Liver (tissue), 9 donors: ENCODE results near the gene TMEM63B. TPM values are rescaled to one million over a fixed set of nuclear protein-coding genes. Genes with fewer than 3 reads are reported as not detected.

Experiments
- DNase-seq: peaks from one replicate; pipeline ENCODE4 v3.0.0-alpha.2; 2017; ENCODE audit warnings: low spot score
- H3K27ac ChIP-seq, 2 donors: one replicate each; pipeline ENCODE4 v1.7.0; 2013; ENCODE audit warnings: inconsistent platforms in 2 of 2, low read length in 2 of 2, control low read depth in 1 of 2, low read depth in 1 of 2, mild to moderate bottlenecking in 1 of 2
- H3K27me3 ChIP-seq, 4 donors: one replicate each; pipeline versions ENCODE4 v1.6.1 to v1.7.0; 2013; ENCODE audit warnings: low read length in 3 of 4, inconsistent platforms in 1 of 4, mild to moderate bottlenecking in 1 of 4, moderate library complexity in 1 of 4; ENCODE audit not compliant: control insufficient read depth in 4 of 4, insufficient read depth in 4 of 4
- H3K36me3 ChIP-seq, 4 donors: one replicate each; pipeline versions ENCODE4 v1.6.1 to v1.7.0; 2013; ENCODE audit warnings: low read length in 3 of 4, mild to moderate bottlenecking in 3 of 4, low read depth in 1 of 4, moderate library complexity in 1 of 4; ENCODE audit not compliant: control insufficient read depth in 4 of 4, insufficient read depth in 3 of 4
- H3K4me1 ChIP-seq, 4 donors: one replicate each; pipeline versions ENCODE4 v1.6.1 to v1.7.0; 2013; ENCODE audit warnings: low read length in 3 of 4, mild to moderate bottlenecking in 3 of 4, moderate library complexity in 1 of 4; ENCODE audit not compliant: control insufficient read depth in 4 of 4, insufficient read depth in 4 of 4
- H3K4me3 ChIP-seq, 3 donors: one replicate each; pipeline versions ENCODE4 v1.6.1 to v1.7.0; 2013; ENCODE audit warnings: low read length in 3 of 3, control low read depth in 1 of 3, low read depth in 1 of 3, mild to moderate bottlenecking in 1 of 3
- H3K9ac ChIP-seq, 2 donors: one replicate each; pipeline ENCODE4 v1.7.0; 2013; ENCODE audit warnings: low read length in 2 of 2, mild to moderate bottlenecking in 2 of 2, moderate library complexity in 2 of 2, control low read depth in 1 of 2, low read depth in 1 of 2
- H3K9me3 ChIP-seq, 4 donors: one replicate each; pipeline versions ENCODE4 v1.6.1 to v1.7.0; 2013; ENCODE audit warnings: low read length in 3 of 4; ENCODE audit not compliant: control insufficient read depth in 4 of 4
- EGR1 ChIP-seq, 2 donors: IDR thresholded peaks; 2 replicates each; pipeline ENCODE4 v1.6.1; 2016 to 2018; ENCODE audit warnings: antibody characterized with exemption in 2 of 2, low read depth in 2 of 2
- FOXA1 ChIP-seq: IDR thresholded peaks from 2 replicates; pipeline ENCODE4 v1.6.1; 2016; ENCODE audit warnings: antibody characterized with exemption
- FOXA2 ChIP-seq: IDR thresholded peaks from 2 replicates; pipeline ENCODE4 v1.6.1; 2016; ENCODE audit warnings: antibody characterized with exemption
- GABPA ChIP-seq, 2 donors: IDR thresholded peaks in 1 of 2; conservative IDR thresholded peaks in 1 of 2; 2 replicates each; pipeline ENCODE4 v1.6.1; 2016; ENCODE audit warnings: antibody characterized with exemption in 2 of 2, mild to moderate bottlenecking in 1 of 2, moderate library complexity in 1 of 2
- HNF4A ChIP-seq, 2 donors: conservative IDR thresholded peaks; 2 replicates each; pipeline ENCODE4 v1.6.1; 2016; ENCODE audit warnings: antibody characterized with exemption in 2 of 2, mild to moderate bottlenecking in 2 of 2
- HNF4G ChIP-seq: IDR thresholded peaks from 2 replicates; pipeline ENCODE4 v1.6.1; 2016; ENCODE audit warnings: antibody characterized with exemption
- JUND ChIP-seq, 2 donors: IDR thresholded peaks; 2 replicates each; pipeline ENCODE4 v1.6.1; 2016; ENCODE audit warnings: antibody characterized with exemption in 2 of 2
- NR2F2 ChIP-seq: IDR thresholded peaks from 2 replicates; pipeline ENCODE4 v1.6.1; 2016; ENCODE audit warnings: antibody characterized with exemption
- SP1 ChIP-seq: IDR thresholded peaks from 2 replicates; pipeline ENCODE4 v1.6.1; 2018; ENCODE audit warnings: antibody characterized with exemption, mild to moderate bottlenecking
- TAF1 ChIP-seq: conservative IDR thresholded peaks from 2 replicates; pipeline ENCODE4 v1.6.1; 2016; ENCODE audit warnings: antibody characterized with exemption, mild to moderate bottlenecking
- YY1 ChIP-seq: IDR thresholded peaks from 2 replicates; pipeline ENCODE4 v1.6.1; 2016; ENCODE audit warnings: antibody characterized with exemption, mild to moderate bottlenecking
- WGBS: extraction: QIAGEN DNeasy Blood & Tissue Kit; methylation state at CpG from one replicate; pipeline ENCODE4 v1.1.7; 2013; 5-methylcytosine and 5-hydroxymethylcytosine counted together
- polyA plus RNA-seq, 2 donors: library from polyadenylated mRNA; stranded (reverse) in 1 of 2; unstranded in 1 of 2; fragments of 200-250 nt in 1 of 2; fragments of >200 nt in 1 of 2; fragmentation: Nextera tagmentation in 1 of 2; extraction: Ambion mirVana in 1 of 2; gene quantifications; one replicate each; pipeline versions ENCODE4 v1.2.1 to v1.2.3, GENCODE V29; 2013 to 2015
- total RNA-seq, 2 donors: library from RNA; depleted of rRNA; stranded (reverse); fragments of >200 nt; gene quantifications; one replicate each; pipeline ENCODE4 v1.2.3, GENCODE V29; 2014
- TF ChIP-seq, protein P1 (sequence below): IDR thresholded peaks from 2 replicates; pipeline ENCODE4 v1.6.1; 2016; ENCODE audit warnings: antibody characterized with exemption
- TF ChIP-seq, protein P2 (sequence below): IDR thresholded peaks from 2 replicates; pipeline ENCODE4 v1.6.1; 2016; ENCODE audit warnings: antibody characterized with exemption
- TF ChIP-seq, protein P3 (sequence below): fragments of 150-350 bp; IDR thresholded peaks from 2 replicates; pipeline ENCODE4 v1.5.1; 2017; ENCODE audit warnings: improper control_type of control experiment, low read depth, low read length; ENCODE audit not compliant: missing input control
- TF ChIP-seq, protein P4 (sequence below): IDR thresholded peaks from 2 replicates; pipeline ENCODE4 v1.6.1; 2016; ENCODE audit warnings: antibody characterized with exemption, mild to moderate bottlenecking
- TF ChIP-seq, protein P5 (sequence below): IDR thresholded peaks from 2 replicates; pipeline ENCODE4 v1.6.1; 2016; ENCODE audit warnings: antibody characterized with exemption
- donor health status: healthy.
- donor health status: healthy.
- donor health status: healthy.
- donor health status: healthy.
- donor health status: healthy.

TMEM63B gene
- total and polyA plus RNA-seq, 4 donors, result 9.6 to 64.9 (median 37.6) TPM

DNA sequence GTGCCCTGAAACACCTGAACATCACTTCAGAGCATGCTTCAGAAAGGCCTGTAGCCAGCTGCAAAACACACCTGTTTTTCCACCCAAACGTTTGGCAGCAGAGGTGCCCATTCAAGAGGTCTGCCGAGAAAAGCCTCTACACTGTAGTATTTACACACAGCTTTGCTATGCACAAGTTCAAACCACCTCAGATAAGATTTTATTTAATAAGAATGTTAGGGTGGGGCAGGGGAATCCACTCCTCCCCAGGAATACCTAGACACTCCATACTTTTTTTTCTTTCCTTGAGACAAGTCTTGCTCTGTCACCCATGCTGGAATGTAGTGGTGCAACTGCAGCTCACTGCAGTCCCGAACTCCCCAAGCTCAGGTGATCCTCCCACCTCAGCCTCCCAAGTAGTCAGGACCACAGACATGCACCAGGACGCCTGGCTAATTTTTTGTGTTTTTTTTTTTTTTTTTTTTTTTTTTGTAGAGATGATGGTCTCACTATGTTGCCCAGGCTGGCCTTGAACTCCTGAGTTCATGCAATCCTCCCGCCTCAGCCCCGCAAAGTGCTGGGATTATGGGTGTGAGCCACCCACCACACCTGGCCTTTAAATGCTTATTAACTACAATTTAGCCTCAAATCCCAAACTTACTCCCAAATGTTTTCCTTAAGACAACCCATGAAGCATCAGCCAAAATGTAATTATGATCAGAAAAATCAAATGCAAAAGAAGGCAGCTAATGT lies 9.8 kb upstream of the TMEM63B start:
- H3K9ac ChIP-seq, result no peak overlapping the region
- DNase-seq, result no peak
- peak overlapping the region; percentile 35 to 42 for H3K27ac ChIP-seq
- H3K4me3 ChIP-seq, result no peak overlapping the region
- H3K36me3 ChIP-seq, result peaks cover 4 to 15% (median 9%) of the 10 kb centered on the region in 4 donors
- TF ChIP-seq HNF4G, result no peak
- no peak for TF ChIP-seq FOXA2
- TF ChIP-seq FOXA1, result no peak
- no peak for TF ChIP-seq SP1
- TF ChIP-seq GABPA (IDR thresholded peaks at IDR 0.05 in 1 of 2, conservative IDR thresholded peaks at IDR 0.05 in 1 of 2), result no peak
- no peak for TF ChIP-seq TAF1
- no peak for TF ChIP-seq YY1
- no peak for TF ChIP-seq EGR1 (IDR thresholded peaks at IDR 0.05; ENCODE audit: low read depth in 2 of 2)
- TF ChIP-seq, protein P1, sequence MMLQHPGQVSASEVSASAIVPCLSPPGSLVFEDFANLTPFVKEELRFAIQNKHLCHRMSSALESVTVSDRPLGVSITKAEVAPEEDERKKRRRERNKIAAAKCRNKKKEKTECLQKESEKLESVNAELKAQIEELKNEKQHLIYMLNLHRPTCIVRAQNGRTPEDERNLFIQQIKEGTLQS, result no peak
- TF ChIP-seq, protein P2, sequence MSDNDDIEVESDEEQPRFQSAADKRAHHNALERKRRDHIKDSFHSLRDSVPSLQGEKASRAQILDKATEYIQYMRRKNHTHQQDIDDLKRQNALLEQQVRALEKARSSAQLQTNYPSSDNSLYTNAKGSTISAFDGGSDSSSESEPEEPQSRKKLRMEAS, result no peak
- TF ChIP-seq, protein P3, sequence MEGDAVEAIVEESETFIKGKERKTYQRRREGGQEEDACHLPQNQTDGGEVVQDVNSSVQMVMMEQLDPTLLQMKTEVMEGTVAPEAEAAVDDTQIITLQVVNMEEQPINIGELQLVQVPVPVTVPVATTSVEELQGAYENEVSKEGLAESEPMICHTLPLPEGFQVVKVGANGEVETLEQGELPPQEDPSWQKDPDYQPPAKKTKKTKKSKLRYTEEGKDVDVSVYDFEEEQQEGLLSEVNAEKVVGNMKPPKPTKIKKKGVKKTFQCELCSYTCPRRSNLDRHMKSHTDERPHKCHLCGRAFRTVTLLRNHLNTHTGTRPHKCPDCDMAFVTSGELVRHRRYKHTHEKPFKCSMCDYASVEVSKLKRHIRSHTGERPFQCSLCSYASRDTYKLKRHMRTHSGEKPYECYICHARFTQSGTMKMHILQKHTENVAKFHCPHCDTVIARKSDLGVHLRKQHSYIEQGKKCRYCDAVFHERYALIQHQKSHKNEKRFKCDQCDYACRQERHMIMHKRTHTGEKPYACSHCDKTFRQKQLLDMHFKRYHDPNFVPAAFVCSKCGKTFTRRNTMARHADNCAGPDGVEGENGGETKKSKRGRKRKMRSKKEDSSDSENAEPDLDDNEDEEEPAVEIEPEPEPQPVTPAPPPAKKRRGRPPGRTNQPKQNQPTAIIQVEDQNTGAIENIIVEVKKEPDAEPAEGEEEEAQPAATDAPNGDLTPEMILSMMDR, result no peak
- no peak for TF ChIP-seq JUND (IDR thresholded peaks at IDR 0.05)
- TF ChIP-seq NR2F2, result no peak
- no peak for TF ChIP-seq HNF4A (conservative IDR thresholded peaks at IDR 0.05)
- WGBS, result 50% methylated on average over 6 of the region's 6 CpGs
- no peaks in the 10 kb centered on the region for H3K9me3 ChIP-seq
- H3K4me1 ChIP-seq, result peaks cover 15 to 47% (median 39%) of the 10 kb centered on the region in 4 donors
- no peaks in the 10 kb centered on the region for H3K27me3 ChIP-seq

DNA sequence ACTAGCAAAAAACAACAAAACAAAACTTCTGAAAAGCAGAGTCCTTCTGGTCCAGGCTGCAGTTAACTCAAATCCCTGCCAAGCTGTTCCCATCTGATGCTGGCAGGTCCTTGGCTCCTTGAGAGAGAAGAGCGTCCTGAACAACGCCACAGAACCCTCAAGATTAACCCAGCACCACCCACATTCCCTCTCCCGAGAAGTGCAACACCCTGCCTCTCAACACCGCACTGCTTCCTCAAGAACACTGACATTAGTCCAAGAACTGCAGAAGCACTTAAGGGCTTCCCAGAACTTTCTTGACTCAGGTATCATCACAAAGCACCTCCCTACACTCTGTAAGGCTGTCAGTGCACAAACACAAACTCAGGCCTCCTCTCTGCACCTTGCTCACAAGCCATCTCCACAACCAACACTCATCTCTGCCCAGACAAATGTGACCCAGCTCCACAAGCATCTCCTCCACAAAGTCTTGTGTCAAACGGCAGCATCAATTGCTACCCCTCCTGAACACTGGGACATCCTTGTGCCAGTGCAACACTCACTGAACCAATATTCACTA lies 7.6 kb upstream of the TMEM63B start:
- DNase-seq, result no peak
- H3K27me3 ChIP-seq, result no peaks in the 10 kb centered on the region
- 77% methylated on average over 5 of the region's 5 CpGs for WGBS
- H3K9me3 ChIP-seq, result no peaks in the 10 kb centered on the region
- H3K4me3 ChIP-seq, result no peak overlapping the region
- no peak overlapping the region for H3K9ac ChIP-seq
- no peak for TF ChIP-seq FOXA1
- TF ChIP-seq, protein P4, sequence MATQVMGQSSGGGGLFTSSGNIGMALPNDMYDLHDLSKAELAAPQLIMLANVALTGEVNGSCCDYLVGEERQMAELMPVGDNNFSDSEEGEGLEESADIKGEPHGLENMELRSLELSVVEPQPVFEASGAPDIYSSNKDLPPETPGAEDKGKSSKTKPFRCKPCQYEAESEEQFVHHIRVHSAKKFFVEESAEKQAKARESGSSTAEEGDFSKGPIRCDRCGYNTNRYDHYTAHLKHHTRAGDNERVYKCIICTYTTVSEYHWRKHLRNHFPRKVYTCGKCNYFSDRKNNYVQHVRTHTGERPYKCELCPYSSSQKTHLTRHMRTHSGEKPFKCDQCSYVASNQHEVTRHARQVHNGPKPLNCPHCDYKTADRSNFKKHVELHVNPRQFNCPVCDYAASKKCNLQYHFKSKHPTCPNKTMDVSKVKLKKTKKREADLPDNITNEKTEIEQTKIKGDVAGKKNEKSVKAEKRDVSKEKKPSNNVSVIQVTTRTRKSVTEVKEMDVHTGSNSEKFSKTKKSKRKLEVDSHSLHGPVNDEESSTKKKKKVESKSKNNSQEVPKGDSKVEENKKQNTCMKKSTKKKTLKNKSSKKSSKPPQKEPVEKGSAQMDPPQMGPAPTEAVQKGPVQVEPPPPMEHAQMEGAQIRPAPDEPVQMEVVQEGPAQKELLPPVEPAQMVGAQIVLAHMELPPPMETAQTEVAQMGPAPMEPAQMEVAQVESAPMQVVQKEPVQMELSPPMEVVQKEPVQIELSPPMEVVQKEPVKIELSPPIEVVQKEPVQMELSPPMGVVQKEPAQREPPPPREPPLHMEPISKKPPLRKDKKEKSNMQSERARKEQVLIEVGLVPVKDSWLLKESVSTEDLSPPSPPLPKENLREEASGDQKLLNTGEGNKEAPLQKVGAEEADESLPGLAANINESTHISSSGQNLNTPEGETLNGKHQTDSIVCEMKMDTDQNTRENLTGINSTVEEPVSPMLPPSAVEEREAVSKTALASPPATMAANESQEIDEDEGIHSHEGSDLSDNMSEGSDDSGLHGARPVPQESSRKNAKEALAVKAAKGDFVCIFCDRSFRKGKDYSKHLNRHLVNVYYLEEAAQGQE, result no peak
- TF ChIP-seq, protein P5, sequence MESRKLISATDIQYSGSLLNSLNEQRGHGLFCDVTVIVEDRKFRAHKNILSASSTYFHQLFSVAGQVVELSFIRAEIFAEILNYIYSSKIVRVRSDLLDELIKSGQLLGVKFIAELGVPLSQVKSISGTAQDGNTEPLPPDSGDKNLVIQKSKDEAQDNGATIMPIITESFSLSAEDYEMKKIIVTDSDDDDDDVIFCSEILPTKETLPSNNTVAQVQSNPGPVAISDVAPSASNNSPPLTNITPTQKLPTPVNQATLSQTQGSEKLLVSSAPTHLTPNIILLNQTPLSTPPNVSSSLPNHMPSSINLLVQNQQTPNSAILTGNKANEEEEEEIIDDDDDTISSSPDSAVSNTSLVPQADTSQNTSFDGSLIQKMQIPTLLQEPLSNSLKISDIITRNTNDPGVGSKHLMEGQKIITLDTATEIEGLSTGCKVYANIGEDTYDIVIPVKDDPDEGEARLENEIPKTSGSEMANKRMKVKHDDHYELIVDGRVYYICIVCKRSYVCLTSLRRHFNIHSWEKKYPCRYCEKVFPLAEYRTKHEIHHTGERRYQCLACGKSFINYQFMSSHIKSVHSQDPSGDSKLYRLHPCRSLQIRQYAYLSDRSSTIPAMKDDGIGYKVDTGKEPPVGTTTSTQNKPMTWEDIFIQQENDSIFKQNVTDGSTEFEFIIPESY, result no peak
- TF ChIP-seq, protein P3, result no peak
- no peak for TF ChIP-seq YY1
- TF ChIP-seq HNF4G, result no peak
- TF ChIP-seq JUND (IDR thresholded peaks at IDR 0.05), result no peak
- TF ChIP-seq HNF4A (conservative IDR thresholded peaks at IDR 0.05), result no peak
- no peak for TF ChIP-seq GABPA (IDR thresholded peaks at IDR 0.05 in 1 of 2, conservative IDR thresholded peaks at IDR 0.05 in 1 of 2)
- no peak for TF ChIP-seq FOXA2
- TF ChIP-seq EGR1 (IDR thresholded peaks at IDR 0.05; ENCODE audit: low read depth in 2 of 2), result no peak
- no peak for TF ChIP-seq SP1
- no peak overlapping the region for H3K27ac ChIP-seq
- H3K36me3 ChIP-seq, result peaks cover 0 to 2% (median 0%) of the 10 kb centered on the region in 4 donors
- peaks cover 21 to 64% (median 54%) of the 10 kb centered on the region in 4 donors for H3K4me1 ChIP-seq
